ENCODE results near the gene CNPY2.
"Not testable (repeated sequence)": the region's sequence is repeated elsewhere in the genome, so short reads cannot be mapped to it uniquely, and the experiment has no call there.

The CNPY2 gene

DNA sequence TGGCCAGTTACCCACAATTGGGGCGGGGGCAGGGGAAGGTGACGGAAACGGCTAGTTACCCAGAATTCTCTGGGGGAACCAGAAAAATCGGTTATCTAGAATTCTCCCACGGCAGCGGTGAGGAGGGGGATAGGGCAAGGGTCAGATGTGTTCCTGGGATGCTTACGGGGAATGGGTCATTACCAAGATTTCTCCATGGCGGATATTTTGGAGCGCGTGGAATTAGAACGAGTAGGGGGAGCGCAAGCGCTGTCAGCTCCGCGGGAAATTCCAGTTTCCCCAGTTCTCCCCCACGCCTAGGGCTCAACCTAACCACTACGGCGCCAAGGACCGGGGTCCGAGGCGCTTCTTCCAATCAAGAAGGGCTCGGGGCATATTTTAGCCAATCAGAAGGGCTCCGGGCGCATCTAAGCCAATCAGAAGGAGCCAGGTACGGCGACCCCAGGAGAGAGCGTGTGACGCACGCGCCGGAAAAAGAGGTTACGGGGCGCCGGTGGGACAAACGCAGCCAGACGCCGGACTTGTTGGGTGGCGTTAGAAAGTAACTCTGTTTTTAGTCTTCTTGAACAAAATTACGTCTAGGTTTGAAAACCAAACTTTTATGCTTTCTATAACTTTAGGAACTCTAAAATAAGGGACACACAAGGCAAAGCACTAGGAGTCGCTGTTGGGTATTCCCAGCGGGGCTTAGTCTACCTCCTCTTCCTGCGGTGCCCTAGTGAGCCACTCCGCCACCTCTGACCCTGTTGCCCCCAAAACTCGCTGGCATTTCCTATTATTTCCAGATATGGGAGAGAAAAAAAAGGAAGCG, 18.1 kb upstream of the CNPY2 start, which contains the start of gene PAN2:
TSS of gene PAN2 (minus strand) at position 322 of the 811 bp plus-strand sequence. CDS start 906 bp downstream, outside the sequence.
- peak; percentile 80 to 84 (median 82) for DNase-seq

DNA sequence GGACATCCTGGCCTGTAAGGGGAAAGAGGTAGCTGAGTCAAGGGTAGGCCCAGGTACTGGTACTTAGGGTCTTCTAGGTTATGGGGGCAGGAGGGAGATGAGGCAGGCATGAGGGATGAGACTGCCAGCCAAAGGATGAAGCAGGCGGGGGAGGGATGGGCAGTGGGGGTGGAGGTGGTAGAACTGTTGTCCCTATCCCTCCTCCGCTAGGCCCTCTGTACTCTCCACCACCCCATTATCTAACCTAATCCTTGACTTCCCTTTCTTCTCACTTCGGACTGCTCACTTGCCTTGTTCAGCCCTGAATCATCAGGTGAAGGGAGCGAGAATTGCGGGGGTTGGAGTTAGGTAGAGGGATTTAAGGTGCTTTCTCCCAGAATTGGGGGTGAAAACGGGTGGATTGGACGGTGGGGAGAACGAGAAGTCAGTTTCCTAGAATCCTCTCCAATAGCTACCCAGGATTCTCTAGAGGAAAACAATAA, 17.4 kb upstream of the CNPY2 start:
- DNase-seq, result no peak

DNA sequence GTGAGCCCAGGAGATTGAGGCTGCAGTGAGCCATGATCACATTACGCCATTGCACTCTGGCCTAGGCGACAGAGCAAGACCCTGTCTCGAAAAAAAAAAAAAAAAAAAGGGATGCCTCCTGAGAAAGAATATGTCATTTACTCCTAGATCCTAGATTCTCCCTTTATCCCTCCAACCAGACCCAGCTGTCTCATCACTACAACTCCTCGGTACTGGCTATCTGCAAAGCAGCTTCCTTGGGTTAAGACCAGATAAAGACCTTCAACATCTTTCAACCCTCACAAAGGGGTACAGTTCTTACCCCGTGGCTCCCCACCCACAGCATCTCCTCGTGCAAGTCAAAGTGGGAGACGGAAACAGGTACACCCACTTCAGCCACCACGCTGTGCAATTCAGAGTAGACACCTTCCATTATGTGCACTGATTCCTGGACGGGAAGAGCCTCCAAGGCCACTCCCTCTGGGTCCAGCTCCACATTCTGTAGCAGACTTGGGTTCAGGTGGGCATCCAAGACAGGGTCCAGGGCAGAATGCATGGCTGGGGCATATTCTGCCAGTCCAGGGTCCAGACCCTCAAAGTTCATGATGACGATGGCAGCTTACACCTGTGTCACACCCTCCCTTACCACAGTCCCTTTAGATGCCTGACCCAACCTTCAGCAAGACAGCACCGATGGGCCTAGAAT, 16.9 kb upstream of the CNPY2 start:
- DNase-seq, result no peak

GRCh38 chr12:56330936-56331490, 15.2 kb upstream of the CNPY2 start:
- no peak for DNase-seq

DNA sequence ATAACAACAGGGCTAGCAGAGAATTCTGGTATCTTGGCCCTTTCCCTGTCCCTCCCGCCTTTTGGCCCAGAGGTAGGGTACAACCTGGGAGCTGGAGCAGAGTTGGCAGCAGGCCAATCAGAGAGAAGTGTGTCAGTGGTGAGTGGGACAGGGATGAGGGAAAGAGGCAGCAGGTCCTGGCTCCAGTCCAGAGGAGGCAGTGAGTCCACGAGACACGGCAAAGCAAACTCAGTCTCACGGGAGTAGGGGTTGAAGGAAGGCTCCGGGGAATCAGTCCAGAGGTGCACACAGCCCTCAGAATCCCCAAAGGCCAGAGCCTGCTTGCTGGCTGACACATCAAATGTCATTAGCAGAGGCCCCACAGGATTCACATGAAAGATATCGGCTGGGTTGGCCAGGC, 10.7 kb upstream of the CNPY2 start:
- DNase-seq, result no peak

DNA sequence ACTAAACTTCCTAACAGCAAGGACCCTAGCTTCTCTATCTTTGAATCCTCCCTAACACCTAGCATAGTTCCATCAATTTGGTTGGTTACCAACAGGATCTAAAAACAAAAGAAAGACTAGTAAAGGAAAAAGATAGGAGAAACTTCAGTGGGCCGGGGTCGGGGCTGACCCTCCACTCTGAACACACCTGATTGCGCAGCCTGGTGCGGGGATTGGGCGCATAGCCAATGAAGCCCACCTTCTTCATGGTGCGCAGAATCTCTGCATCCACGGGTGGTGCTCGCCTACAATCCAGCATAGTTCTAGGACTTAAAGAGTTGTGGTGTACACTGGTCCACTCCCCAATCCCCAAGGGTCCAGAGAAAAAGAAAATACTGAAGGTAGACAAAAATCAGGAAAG, 10.3 kb upstream of the CNPY2 start:
- DNase-seq, result no peak

- DNase-seq, result no peak
These were observed 8.4 kb upstream of the CNPY2 start for GRCh38 chr12:56324206-56324605.

- DNase-seq, result not testable (repeated sequence)
These were observed 5.8 kb upstream of the CNPY2 start for GRCh38 chr12:56321610-56322009.

DNA sequence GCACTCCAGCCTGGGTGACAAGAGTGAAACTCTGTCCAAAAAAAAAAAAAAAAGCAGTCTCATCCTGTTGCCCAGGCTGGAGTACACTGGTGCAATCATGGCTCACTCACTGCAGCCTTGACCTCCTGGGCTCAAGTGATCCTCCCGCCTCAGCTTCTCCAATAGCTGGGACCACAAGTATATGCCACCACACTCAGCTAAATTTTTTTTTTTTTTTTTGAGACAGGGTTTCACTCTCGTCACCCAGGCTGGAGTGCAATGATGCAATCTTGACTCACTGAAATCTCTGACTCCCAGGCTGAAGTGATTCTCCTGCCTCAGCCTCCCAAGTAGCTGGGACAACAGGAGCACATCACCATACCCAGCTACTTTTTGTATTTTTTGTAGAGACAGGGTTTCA, 5.2 kb upstream of the CNPY2 start:
- no peak for DNase-seq

GRCh38 chr12:56317675-56318074, 1.9 kb upstream of the CNPY2 start:
- no peak for DNase-seq

DNA sequence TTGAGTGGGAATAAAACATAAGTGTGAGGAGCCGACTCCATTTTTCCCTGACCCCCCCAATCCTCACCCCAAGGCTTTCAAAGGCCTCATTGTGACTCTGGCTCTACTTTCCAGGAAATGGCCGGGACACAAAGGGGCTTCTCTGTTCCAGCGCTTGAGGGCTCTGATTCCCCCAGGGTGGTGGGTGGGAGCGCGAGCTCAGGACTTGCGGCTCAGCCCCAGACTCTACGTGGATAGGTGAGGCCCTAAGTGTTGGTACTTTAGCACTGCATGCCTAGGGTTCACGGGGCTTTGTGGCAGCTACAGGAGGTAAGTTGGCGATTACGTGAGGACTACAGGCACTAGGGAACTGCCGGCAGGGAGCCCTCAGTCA, 553 bp downstream of the CNPY2 start:
- no peak for DNase-seq

- no peak for DNase-seq
These were observed 4.8 kb downstream of the CNPY2 start for GRCh38 chr12:56311003-56311402.

DNA sequence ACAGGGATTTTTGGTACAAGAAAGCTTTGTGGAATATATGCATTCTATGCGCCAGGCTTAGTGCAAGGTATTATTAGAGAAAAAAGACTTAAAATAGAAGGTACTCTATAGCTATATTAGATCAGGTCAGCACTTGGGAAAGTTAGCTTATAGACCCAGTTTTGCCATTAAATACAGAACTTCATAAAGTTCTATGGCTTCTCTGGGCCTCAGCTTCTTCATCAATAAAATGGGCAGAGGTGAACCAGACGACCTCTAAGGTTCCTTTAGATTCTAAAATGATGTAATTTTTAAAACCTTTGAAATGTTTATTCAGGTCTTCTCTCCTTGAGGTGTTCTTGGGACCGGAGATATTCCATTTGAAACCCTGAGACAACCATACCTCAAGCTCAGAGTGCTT, 7.1 kb downstream of the CNPY2 start:
- DNase-seq, result no peak

DNA sequence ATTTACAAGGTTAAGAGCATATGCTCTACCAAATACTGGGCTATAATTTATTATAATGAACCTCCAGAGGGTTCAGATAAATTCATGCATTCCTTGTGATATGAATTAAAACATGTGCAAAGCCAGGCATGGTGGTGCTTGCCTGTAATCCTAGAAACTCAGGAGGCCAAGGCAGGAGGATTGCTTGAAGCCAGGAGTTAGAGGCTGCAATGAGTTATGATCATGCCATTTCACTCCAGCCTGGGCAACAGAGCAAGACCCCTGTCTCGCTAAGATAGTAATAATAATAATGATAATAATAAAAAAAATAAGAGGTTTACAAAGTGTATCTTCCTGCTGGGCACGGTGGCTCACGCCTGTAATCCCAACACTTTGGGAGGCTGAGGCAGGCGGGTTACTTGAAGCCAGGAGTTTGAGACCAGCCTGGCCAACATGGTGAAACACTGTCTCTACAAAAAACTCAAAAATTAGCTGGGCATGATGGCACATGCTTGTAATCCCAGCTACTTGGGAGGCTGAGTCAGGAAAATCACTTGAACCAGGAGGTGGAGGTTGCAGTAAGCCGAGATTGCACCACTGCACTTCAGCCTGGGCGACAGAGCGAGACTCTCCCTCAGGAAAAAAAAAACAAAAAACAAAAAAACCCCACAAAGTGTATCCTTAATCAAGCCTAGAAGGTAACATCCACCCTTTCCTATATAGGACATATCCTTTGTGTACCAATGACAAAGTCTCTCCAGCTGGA, 8.4 kb downstream of the CNPY2 start:
- DNase-seq, result no peak

- no peak for DNase-seq
These were observed 10.8 kb downstream of the CNPY2 start for GRCh38 chr12:56304872-56305590.

- no peak for DNase-seq
These were observed 11.5 kb downstream of the CNPY2 start for GRCh38 chr12:56304276-56304675.

DNA sequence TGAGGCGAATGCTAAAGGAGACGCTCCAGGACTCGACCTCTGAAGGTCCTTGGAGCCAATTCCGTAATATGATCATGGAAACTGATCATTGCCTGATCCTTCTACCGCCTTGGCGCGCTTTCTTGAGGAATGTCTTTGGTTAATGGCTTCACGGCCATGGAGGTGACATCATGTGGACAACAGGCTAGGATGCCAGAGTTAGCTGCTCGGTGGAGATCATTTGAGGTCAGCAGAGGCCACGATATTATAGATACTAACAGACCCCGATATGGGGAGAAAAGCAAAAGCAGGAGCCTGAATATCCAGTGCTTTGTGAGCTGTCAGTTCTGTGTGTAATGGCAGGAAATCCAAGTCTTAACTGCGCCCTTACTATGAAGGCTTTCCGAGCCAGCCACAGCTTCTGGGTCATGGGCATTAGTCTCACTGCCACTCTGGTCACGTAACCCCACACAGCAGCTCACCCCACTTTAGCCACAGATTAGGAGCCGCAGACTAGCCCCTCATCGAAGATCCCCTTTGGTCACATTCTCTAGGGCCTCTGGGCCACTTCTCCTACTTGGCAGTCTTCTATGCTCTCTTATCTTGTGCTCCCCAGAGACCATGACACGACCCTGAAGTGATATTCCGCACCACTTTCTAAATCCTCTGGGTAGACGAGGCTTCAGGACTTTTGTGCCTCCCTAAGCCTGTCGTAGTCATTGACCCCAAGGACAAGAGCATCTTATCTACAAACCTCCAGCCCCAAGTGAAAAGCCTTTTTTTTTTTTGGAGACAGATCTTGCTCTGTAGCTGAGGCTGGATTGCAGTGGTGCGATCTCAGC, 14.9 kb downstream of the CNPY2 start:
- no peak for DNase-seq

- peak; percentile 97 to 98 (median 98) for DNase-seq
These were observed 15.7 kb downstream of the CNPY2 start, which contains the start of gene CS for GRCh38 chr12:56299853-56300643. Gene CS (minus strand): TSS chr12:56300330. CDS start chr12:56300201, 129 bp downstream.

DNA sequence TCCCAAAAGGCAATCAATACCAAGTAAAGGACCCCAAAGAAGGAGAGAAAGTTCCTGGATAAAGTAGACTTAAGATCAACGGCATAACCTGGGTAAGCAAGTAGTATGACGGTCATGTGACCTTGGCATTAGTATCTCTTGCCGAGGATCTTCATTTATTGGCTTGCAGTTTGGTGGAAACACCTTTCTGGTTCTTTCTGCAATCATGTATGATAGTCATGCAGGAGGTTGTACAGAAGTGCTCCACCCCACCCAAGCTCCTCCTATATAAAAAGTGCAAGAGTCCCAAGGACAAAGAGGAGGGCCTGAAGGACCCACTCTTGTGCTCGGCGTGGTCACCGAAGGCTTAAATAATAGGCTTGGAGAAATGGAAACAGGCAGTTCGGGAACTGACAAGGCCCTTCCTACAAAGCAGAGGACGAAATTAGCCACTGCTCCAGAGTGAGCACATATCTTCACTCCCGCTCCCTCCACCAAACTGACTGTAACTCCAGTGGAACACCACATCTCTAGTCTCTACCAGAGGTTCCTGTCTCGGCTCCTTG, 16.4 kb downstream of the CNPY2 start:
- DNase-seq, result no peak

DNA sequence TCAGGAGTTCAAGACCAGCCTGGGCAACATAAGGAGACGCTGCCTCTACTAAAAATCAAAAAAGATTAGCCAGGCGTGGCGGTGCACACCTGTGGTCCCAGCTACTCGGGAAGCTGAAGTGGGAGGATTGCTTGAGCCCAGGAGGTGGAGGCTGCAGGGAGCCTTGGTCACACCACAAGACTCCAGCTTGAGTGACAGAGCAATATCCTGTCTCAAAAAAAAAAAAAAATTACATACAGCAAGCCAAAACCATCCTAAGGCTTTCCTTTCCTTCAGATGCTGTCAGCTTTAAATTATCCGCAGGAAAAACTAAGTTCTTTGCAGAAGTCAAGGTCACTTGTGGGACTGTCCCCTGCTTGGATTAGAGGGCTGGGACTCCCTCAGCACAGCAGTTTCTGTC, 17.0 kb downstream of the CNPY2 start:
- DNase-seq, result no peak
